ENCODE measurements around the gene HSPB9.
A peak's percentile ranks its signal among the peaks of the same experiment; 100 is the strongest.

The HSPB9 gene

GRCh38 chr17:42122371-42123303 lies at the start of gene HSPB9:
HSPB9 (plus strand) TSS chr17:42122804; CDS start chr17:42122851, 47 bp downstream.
- no peak for DNase-seq (ENCODE audit: low read depth)

- DNase-seq (ENCODE audit: low read depth): no peak
Measured at GRCh38 chr17:42075789-42076188, 46.8 kb upstream of the HSPB9 start.

GRCh38 chr17:42076797-42077559 lies 45.6 kb upstream of the HSPB9 start:
- DNase-seq (ENCODE audit: low read depth): no peak

- DNase-seq (ENCODE audit: low read depth): no peak
Measured at GRCh38 chr17:42077755-42078154, 44.8 kb upstream of the HSPB9 start.

- no peak for DNase-seq (ENCODE audit: low read depth)
Measured at GRCh38 chr17:42078396-42079043, 44.1 kb upstream of the HSPB9 start.

GRCh38 chr17:42079541-42079940 lies 43.1 kb upstream of the HSPB9 start:
- no peak for DNase-seq (ENCODE audit: low read depth)

GRCh38 chr17:42081516-42082129 lies 41.0 kb upstream of the HSPB9 start:
- no peak for DNase-seq (ENCODE audit: low read depth)

- peak; percentile 21 for DNase-seq (ENCODE audit: low read depth)
Measured at GRCh38 chr17:42087042-42087701, 35.4 kb upstream of the HSPB9 start.

GRCh38 chr17:42087736-42088705 lies 34.6 kb upstream of the HSPB9 start:
- DNase-seq (ENCODE audit: low read depth): no peak

- no peak for DNase-seq (ENCODE audit: low read depth)
Measured at GRCh38 chr17:42088736-42089135, 33.9 kb upstream of the HSPB9 start.

GRCh38 chr17:42090964-42091790 lies 31.4 kb upstream of the HSPB9 start:
- no peak for DNase-seq (ENCODE audit: low read depth)

GRCh38 chr17:42092939-42093338 lies 29.7 kb upstream of the HSPB9 start:
- DNase-seq (ENCODE audit: low read depth): no peak

- DNase-seq (ENCODE audit: low read depth): no peak
Measured at GRCh38 chr17:42094375-42095069, 28.1 kb upstream of the HSPB9 start.

- DNase-seq (ENCODE audit: low read depth): no peak
Measured at GRCh38 chr17:42096360-42097111, 26.1 kb upstream of the HSPB9 start.

GRCh38 chr17:42097691-42098631 lies 24.6 kb upstream of the HSPB9 start, which contains the start of gene ZNF385C:
ZNF385C (minus strand) TSS chr17:42098473; CDS start chr17:42063056, 35,417 bp downstream.
- DNase-seq (ENCODE audit: low read depth): no peak

- no peak for DNase-seq (ENCODE audit: low read depth)
Measured at GRCh38 chr17:42098730-42099399, 23.7 kb upstream of the HSPB9 start.

Measured in amniotic epithelial cell (primary cell).